PC-3 (cell line): ENCODE data around the gene RPS6KB1. TPM values are rescaled to one million over a fixed set of nuclear protein-coding genes. Genes with fewer than 3 reads are reported as not detected.

Source experiments
- ATAC-seq: fragments of 200-7000 bp; cut with Tn5 transposase; 2 replicates; pipeline ENCODE4 v1.9.1; 2020; ENCODE audit warnings: mild to moderate bottlenecking, moderate library complexity
- BruUV-seq: library from RNA; stranded (reverse); fragments of 400-500 nt; replicated peaks from 2 replicates; lab custom pipeline; 2021; lab: Mats Ljungman, UMichigan
- CTCF ChIA-PET: fragments of 300-600 bp; sonication (Branson Sonifier 250); formaldehyde crosslinking; loops from one replicate; lab custom pipeline; 2022; ENCODE audit warnings: antibody characterized with exemption; lab: Charles Lee
- POLR2A ChIA-PET: fragments of 300-600 bp; sonication (Branson Sonifier 250); formaldehyde crosslinking; loops from one replicate; lab custom pipeline; 2022; ENCODE audit warnings: antibody characterized with exemption; ENCODE audit not compliant: unreplicated experiment; lab: Charles Lee
- DNase-seq: peaks from one replicate; pipeline ENCODE4 v3.0.0-alpha.2; 2015
- H2AFZ ChIP-seq: fragments of 300-600 bp; sonication (generic); 2 replicates; pipeline ENCODE4 v1.6.0; 2016; ENCODE audit warnings: antibody characterized with exemption, low read length
- H3F3A ChIP-seq: fragments of 300-600 bp; sonication (generic); one replicate; pipeline ENCODE4 v1.6.0; 2017; ENCODE audit warnings: antibody characterized with exemption, low read length, control low read depth, mild to moderate bottlenecking; ENCODE audit not compliant: unreplicated experiment
- H3K27ac ChIP-seq: fragments of 300-600 bp; sonication (generic); 2 replicates; pipeline ENCODE4 v1.5.1; 2016; ENCODE audit warnings: mild to moderate bottlenecking, low read length
- H3K27me3 ChIP-seq: fragments of 300-600 bp; sonication (generic); 2 replicates; pipeline ENCODE4 v1.6.1; 2016; ENCODE audit warnings: low read length, mixed read lengths
- H3K36me3 ChIP-seq: fragments of 300-600 bp; sonication (generic); 2 replicates; pipeline ENCODE4 v1.6.1; 2016; ENCODE audit warnings: low read depth, mixed run types, low read length, mixed read lengths
- H3K4me1 ChIP-seq: fragments of 300-600 bp; sonication (generic); 2 replicates; pipeline ENCODE4 v1.5.1; 2016; ENCODE audit warnings: low read length; ENCODE audit not compliant: insufficient read depth
- H3K4me2 ChIP-seq: fragments of 300-600 bp; sonication (generic); 2 replicates; pipeline ENCODE4 v1.6.0; 2016; ENCODE audit warnings: low read length
- H3K4me3 ChIP-seq: fragments of 300-600 bp; sonication (generic); 2 replicates; pipeline ENCODE4 v1.5.1; 2016; ENCODE audit warnings: mild to moderate bottlenecking, low read length, mixed read lengths
- H3K79me2 ChIP-seq: fragments of 300-600 bp; sonication (generic); 2 replicates; pipeline ENCODE4 v1.6.1; 2017; ENCODE audit warnings: low read length, mixed read lengths
- H3K9ac ChIP-seq: fragments of 300-600 bp; sonication (generic); 2 replicates; pipeline ENCODE4 v1.6.0; 2016; ENCODE audit warnings: mild to moderate bottlenecking, low read length
- H3K9me2 ChIP-seq: fragments of 300-600 bp; sonication (generic); replicated peaks from 2 replicates; pipeline ENCODE4 v1.6.1; 2016; ENCODE audit warnings: mixed run types, low read length, mixed read lengths
- H3K9me3 ChIP-seq: fragments of 300-600 bp; sonication (generic); 2 replicates; pipeline ENCODE4 v1.6.1; 2016; ENCODE audit warnings: low read length, mixed read lengths
- H4K20me1 ChIP-seq: fragments of 300-600 bp; sonication (generic); 2 replicates; pipeline ENCODE4 v1.6.1; 2016; ENCODE audit warnings: low read length, mixed read lengths
- CTCF ChIP-seq: fragments of 300-600 bp; sonication (generic); conservative IDR thresholded peaks from 2 replicates; pipeline ENCODE4 v1.5.1; 2017; ENCODE audit warnings: antibody characterized with exemption, low read depth, mild to moderate bottlenecking, low read length
- EZH2 ChIP-seq: fragments of 300-600 bp; sonication (generic); IDR thresholded peaks from one replicate; pipeline ENCODE4 v1.6.1; 2017; ENCODE audit warnings: antibody characterized with exemption, mild to moderate bottlenecking, low read length; ENCODE audit not compliant: unreplicated experiment
- EZH2phosphoT487 ChIP-seq: fragments of 300-600 bp; sonication (generic); IDR thresholded peaks from 2 replicates; pipeline ENCODE4 v1.6.1; 2018; ENCODE audit warnings: mild to moderate bottlenecking, antibody characterized with exemption, low read length, borderline replicate concordance
- intact Hi-C: fragments of 100-400 bp; cut with micrococcal nuclease; formaldehyde crosslinking; loops from 2 replicates; pipeline ENCODE4 v1.9.0; 2023
- total RNA-seq: library from RNA; depleted of rRNA; stranded (reverse); fragments of >200 nt; gene quantifications from 2 replicates; pipeline ENCODE4 v1.2.3, GENCODE V29; 2014

The RPS6KB1 gene
- total RNA-seq, 1 experiment from 2014 or later: 51.5 TPM

GRCh38 chr17:59876107-59876506, 16.8 kb upstream of the RPS6KB1 start:
- intact Hi-C loops: no loop called here
- ChIA-PET CTCF (no interaction called here), POLR2A (no interaction called here)
- no peak for ATAC-seq
- no peak for TF ChIP-seq EZH2phosphoT487
- TF ChIP-seq CTCF: no peak
- BruUV-seq: no TSS peak
- no peak for DNase-seq
- Histone ChIP-seq H4K20me1 (no peaks in the 10 kb centered on the region), H3K9ac (no peak overlapping the region), H2AFZ (no peak overlapping the region), H3K4me2 (no peak overlapping the region), H3F3A (no peaks in the 10 kb centered on the region), H3K9me2 (no peaks in the 10 kb centered on the region), H3K4me3 (no peak overlapping the region), H3K36me3 (peaks cover 43% of the 10 kb centered on the region), H3K27ac (no peak overlapping the region), H3K79me2 (no peaks in the 10 kb centered on the region), H3K9me3 (no peaks in the 10 kb centered on the region), H3K4me1 (no peaks in the 10 kb centered on the region), H3K27me3 (no peaks in the 10 kb centered on the region)

- Histone ChIP-seq H3K27ac (no peak overlapping the region), H4K20me1 (no peaks in the 10 kb centered on the region), H3K79me2 (no peaks in the 10 kb centered on the region), H2AFZ (no peak overlapping the region), H3K9ac (no peak overlapping the region), H3K9me2 (no peaks in the 10 kb centered on the region), H3K36me3 (peaks cover 43% of the 10 kb centered on the region), H3K4me3 (no peak overlapping the region), H3K4me1 (no peaks in the 10 kb centered on the region), H3F3A (no peaks in the 10 kb centered on the region), H3K27me3 (no peaks in the 10 kb centered on the region), H3K9me3 (no peaks in the 10 kb centered on the region), H3K4me2 (no peak overlapping the region)
- ATAC-seq (no peak), DNase-seq (no peak)
- BruUV-seq: no TSS peak
- intact Hi-C loops: no loop called here
- CTCF ChIA-PET: no interaction called here
- POLR2A ChIA-PET: interaction anchor here (0.6 kb wide), 1 partner anchor 42 kb away, joined by 4 read pairs; no protein-coding TSS in a partner anchor
- TF ChIP-seq CTCF (no peak), EZH2 (no peak), EZH2phosphoT487 (no peak)
Measured at GRCh38 chr17:59877965-59878364, 15.0 kb upstream of the RPS6KB1 start.

DNA sequence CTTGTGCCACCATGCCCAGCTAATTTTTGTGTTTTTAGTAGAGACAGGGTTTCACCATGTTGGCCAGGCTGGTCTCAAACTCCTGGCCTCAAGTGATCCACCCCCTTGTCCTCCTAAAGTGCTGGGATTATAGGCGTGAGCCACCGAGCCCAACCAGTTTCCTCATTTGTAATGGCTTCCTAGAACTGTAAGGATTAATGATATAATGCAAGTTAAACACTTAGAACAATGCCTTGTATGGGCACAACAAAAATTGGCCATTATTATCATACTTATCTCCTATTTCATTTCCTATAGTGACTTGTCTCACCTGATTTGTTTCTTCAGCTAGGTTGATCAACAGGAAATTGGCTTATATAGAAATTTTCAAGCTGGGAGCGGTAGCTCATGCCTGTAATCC, 14.3 kb upstream of the RPS6KB1 start:
- Histone ChIP-seq H3K36me3 (peaks cover 39% of the 10 kb centered on the region), H3K27ac (no peak overlapping the region), H3K9me3 (no peaks in the 10 kb centered on the region), H2AFZ (no peak overlapping the region), H3F3A (no peaks in the 10 kb centered on the region), H3K27me3 (no peaks in the 10 kb centered on the region), H3K9ac (no peak overlapping the region), H3K4me3 (no peak overlapping the region), H3K79me2 (no peaks in the 10 kb centered on the region), H4K20me1 (no peaks in the 10 kb centered on the region), H3K9me2 (no peaks in the 10 kb centered on the region), H3K4me2 (no peak overlapping the region), H3K4me1 (no peaks in the 10 kb centered on the region)
- no TSS peak for BruUV-seq
- no peak for ATAC-seq
- ChIA-PET CTCF (no interaction called here), POLR2A (interaction anchor here (0.6 kb wide), 1 partner anchor 43 kb away, joined by 4 read pairs; no protein-coding TSS in a partner anchor)
- no peak for DNase-seq
- TF ChIP-seq EZH2 (no peak), CTCF (no peak), EZH2phosphoT487 (no peak)
- intact Hi-C loops: no loop called here
